Left lung (tissue), 10 donors: ENCODE measurements around the gene CACNG4. TPM values are rescaled to one million over a fixed set of nuclear protein-coding genes. Genes with fewer than 3 reads are reported as not detected.
A peak's percentile ranks its signal among the peaks of the same experiment; 100 is the strongest.

ENCODE experiments used
- ATAC-seq: fragments of 200-7000 bp; cut with Tn5 transposase; one replicate; pipeline ENCODE4 v1.9.1; 2020; ENCODE audit warnings: moderate library complexity
- DNase-seq, 4 donors: peaks; one replicate each; pipeline ENCODE4 v3.0.0-alpha.2; 2013 to 2020
- H3K27ac ChIP-seq, 2 donors: fragments of 200-600 bp; sonication (generic) in 1 of 2; one replicate each; pipeline versions ENCODE4 v1.5.0 to v1.8.0; 2020 to 2021
- H3K27me3 ChIP-seq, 2 donors: fragments of 200-600 bp; sonication (generic) in 1 of 2; one replicate each; pipeline versions ENCODE4 v1.5.0 to v1.8.0; 2020 to 2021
- H3K36me3 ChIP-seq, 2 donors: fragments of 200-600 bp; sonication (generic) in 1 of 2; one replicate each; pipeline versions ENCODE4 v1.5.0 to v1.8.0; 2020 to 2021
- H3K4me1 ChIP-seq, 2 donors: fragments of 200-600 bp; one replicate each; pipeline ENCODE4 v1.8.0; 2021
- H3K4me3 ChIP-seq, 2 donors: fragments of 200-600 bp; sonication (generic) in 1 of 2; one replicate each; pipeline versions ENCODE4 v1.5.0 to v1.8.0; 2020 to 2021; ENCODE audit warnings: mild to moderate bottlenecking in 1 of 2
- H3K9me3 ChIP-seq, 2 donors: fragments of 200-600 bp; sonication (generic) in 1 of 2; one replicate each; pipeline versions ENCODE4 v1.5.0 to v1.8.0; 2020 to 2021
- intact Hi-C, 2 donors: fragments of 100-400 bp; cut with DNase I; formaldehyde crosslinking; loops; one replicate each; pipeline versions ENCODE4 v1.11.2 to v1.14.2; 2022
- polyA plus RNA-seq, 6 donors: library from polyadenylated mRNA; unstranded; fragments of 120-200 nt; gene quantifications; one replicate each; pipeline ENCODE4 v1.2.1, GENCODE V29; 2013; ENCODE audit not compliant: insufficient read length in 6 of 6
- total RNA-seq, 2 donors: library from RNA; stranded (reverse); fragmentation: NEBNext Ultra II Directional; extraction: Animal tissue kit (Norgen Biotek cat#: 25700); gene quantifications; one replicate each; pipeline ENCODE4 v1.2.1, GENCODE V29; 2021
- TF ChIP-seq, protein P1 (sequence below), 2 donors: fragments of 200-600 bp; sonication (generic) in 1 of 2; IDR thresholded peaks; one replicate each; pipeline versions ENCODE4 v1.5.0 to v1.8.0; 2021; ENCODE audit warnings: antibody characterized with exemption in 2 of 2
- donor health status: DM: no; HTN: yes; CAD: no.
- donor health status: DM: no; HTN: no; CAD: no.

The CACNG4 gene
- total and polyA plus RNA-seq, 8 donors = 1.5 to 6.0 (median 2.6) TPM

DNA sequence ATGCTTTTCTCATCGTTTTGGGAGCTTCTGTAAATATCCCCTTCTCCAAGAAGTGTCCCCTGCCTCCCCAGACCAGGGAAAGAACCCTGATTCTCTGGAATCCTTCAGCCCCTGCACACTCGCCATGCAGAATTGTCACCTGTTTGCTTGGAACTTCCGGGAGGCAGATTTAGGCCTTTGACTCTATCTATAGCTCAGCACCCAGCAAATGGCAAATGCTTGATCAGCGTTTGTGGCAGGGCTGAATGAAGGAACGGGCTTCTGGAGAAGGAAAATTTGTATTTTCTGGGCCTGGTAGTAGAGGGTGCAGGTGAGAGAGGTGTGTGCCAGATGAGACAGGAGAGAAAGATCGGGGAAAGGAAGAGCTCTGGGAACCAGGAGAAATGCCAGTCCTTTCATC, 18.3 kb upstream of the CACNG4 start:
- no peak overlapping the region for H3K27ac ChIP-seq
- H3K4me1 ChIP-seq = no peaks in the 10 kb centered on the region
- H3K4me3 ChIP-seq = no peak overlapping the region
- DNase-seq (peak in 1 of 4 donors; percentile 10), ATAC-seq (no peak)
- no peaks in the 10 kb centered on the region for H3K9me3 ChIP-seq
- peaks cover 0 to 53% of the 10 kb centered on the region in 2 donors for H3K27me3 ChIP-seq
- TF ChIP-seq, protein P1, sequence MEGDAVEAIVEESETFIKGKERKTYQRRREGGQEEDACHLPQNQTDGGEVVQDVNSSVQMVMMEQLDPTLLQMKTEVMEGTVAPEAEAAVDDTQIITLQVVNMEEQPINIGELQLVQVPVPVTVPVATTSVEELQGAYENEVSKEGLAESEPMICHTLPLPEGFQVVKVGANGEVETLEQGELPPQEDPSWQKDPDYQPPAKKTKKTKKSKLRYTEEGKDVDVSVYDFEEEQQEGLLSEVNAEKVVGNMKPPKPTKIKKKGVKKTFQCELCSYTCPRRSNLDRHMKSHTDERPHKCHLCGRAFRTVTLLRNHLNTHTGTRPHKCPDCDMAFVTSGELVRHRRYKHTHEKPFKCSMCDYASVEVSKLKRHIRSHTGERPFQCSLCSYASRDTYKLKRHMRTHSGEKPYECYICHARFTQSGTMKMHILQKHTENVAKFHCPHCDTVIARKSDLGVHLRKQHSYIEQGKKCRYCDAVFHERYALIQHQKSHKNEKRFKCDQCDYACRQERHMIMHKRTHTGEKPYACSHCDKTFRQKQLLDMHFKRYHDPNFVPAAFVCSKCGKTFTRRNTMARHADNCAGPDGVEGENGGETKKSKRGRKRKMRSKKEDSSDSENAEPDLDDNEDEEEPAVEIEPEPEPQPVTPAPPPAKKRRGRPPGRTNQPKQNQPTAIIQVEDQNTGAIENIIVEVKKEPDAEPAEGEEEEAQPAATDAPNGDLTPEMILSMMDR (IDR thresholded peaks at IDR 0.05) = no peak
- intact Hi-C loops = no loop called here
- H3K36me3 ChIP-seq = no peaks in the 10 kb centered on the region

DNA sequence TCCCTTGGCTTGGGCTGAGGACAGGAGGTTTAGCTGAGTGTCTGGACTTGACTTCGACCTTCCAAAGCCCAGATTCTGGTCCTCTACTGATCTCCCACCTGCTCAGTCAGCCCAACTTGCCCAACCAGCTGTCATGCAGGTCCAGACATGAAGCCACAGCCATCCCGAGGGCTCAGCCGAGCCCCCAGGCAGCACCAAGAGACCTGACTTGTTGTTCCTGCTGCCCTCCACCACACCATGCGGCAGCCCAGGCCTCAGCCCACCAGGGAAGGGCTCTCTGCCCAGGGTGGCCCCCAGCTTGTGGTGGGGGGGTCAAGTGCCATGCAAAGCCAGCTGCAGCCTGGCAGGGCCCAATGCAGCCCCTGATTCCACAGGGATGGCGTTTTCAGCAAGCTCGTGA, 17.2 kb upstream of the CACNG4 start:
- H3K27ac ChIP-seq = no peak overlapping the region
- H3K4me3 ChIP-seq = no peak overlapping the region
- H3K9me3 ChIP-seq = no peaks in the 10 kb centered on the region
- no peaks in the 10 kb centered on the region for H3K4me1 ChIP-seq
- TF ChIP-seq, protein P1 (IDR thresholded peaks at IDR 0.05) = no peak
- DNase-seq (peak in 1 of 4 donors; percentile 19), ATAC-seq (no peak)
- H3K36me3 ChIP-seq = no peaks in the 10 kb centered on the region
- intact Hi-C loops = no loop called here
- H3K27me3 ChIP-seq = peaks cover 0 to 53% of the 10 kb centered on the region in 2 donors

DNA sequence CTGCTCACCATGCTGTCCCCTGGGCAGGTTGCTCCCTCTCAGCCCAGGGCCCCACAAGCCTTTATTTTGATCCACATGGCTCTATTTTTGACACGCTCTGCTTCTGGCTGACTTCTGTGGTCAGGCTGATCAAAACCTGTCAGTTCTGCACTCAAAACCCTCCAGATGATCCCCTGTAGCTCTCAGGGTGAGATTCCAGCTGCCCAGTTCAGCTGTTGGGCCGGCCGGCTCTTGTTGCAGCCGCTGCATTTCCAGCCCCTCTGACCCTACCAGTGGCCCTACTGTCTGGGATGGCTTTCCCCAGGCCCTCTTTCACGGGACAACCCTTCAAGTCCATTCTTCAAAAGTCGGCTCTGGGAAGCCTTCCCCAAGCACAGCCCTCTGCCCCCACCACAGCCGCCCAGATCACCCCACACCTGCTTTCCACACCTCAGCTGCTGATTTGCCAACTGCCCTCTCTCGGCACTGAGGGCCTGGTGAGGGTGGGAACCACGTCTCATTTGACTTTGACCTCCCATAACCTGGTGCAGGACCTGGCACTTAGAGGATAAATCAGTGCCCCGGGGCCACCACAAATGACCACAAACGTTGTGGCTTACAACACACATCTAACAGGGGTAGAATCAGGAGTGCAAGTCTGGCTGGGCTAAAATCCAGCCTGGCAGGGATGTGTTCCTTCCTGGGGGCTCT, 16.3 kb upstream of the CACNG4 start:
- Histone ChIP-seq H3K4me1 (no peaks in the 10 kb centered on the region), H3K36me3 (no peaks in the 10 kb centered on the region), H3K27me3 (peaks cover 0 to 45% of the 10 kb centered on the region in 2 donors), H3K27ac (no peak overlapping the region), H3K4me3 (no peak overlapping the region), H3K9me3 (no peaks in the 10 kb centered on the region)
- DNase-seq (peak in 1 of 4 donors; percentile 24), ATAC-seq (no peak)
- intact Hi-C loops = no loop called here
- TF ChIP-seq, protein P1 (IDR thresholded peaks at IDR 0.05) = no peak

DNA sequence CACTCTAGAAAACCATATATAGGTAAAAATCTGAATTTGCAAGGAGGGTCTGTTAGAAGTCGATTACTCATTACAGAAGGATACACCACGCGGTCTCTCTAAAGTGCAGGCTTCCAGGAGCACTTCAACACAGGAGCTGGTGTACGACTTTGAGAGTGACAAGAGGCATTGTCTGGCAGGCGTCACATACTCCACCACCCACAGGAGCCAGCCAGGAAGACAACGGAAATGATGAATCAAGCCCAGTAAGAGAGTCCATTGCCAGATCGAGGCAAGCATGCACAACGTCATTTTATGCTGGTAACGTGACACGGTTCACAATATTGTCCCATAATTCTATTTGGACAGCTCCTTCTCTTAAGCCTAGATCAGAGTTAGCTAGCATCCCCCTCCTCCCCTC, 15.0 kb upstream of the CACNG4 start:
- no peaks in the 10 kb centered on the region for H3K36me3 ChIP-seq
- TF ChIP-seq, protein P1 (IDR thresholded peaks at IDR 0.05) = no peak
- intact Hi-C loops = no loop called here
- DNase-seq (no peak), ATAC-seq (no peak)
- no peak overlapping the region for H3K4me3 ChIP-seq
- H3K4me1 ChIP-seq = no peaks in the 10 kb centered on the region
- peaks cover 0 to 32% of the 10 kb centered on the region in 2 donors for H3K27me3 ChIP-seq
- H3K9me3 ChIP-seq = no peaks in the 10 kb centered on the region
- no peak overlapping the region for H3K27ac ChIP-seq

- TF ChIP-seq, protein P1 (IDR thresholded peaks at IDR 0.05) = no peak
- intact Hi-C loops = no loop called here
- no peaks in the 10 kb centered on the region for H3K9me3 ChIP-seq
Observed at GRCh38 chr17:66950325-66950724, 14.2 kb upstream of the CACNG4 start.

More at GRCh38 chr17:66950325-66950724, 14.2 kb upstream of the CACNG4 start:
- Histone ChIP-seq H3K27me3 (peaks cover 0 to 29% of the 10 kb centered on the region in 2 donors), H3K36me3 (no peaks in the 10 kb centered on the region), H3K4me1 (no peaks in the 10 kb centered on the region), H3K27ac (no peak overlapping the region), H3K4me3 (no peak overlapping the region)
- ATAC-seq (no peak), DNase-seq (no peak)
